Measurements from ENCODE around the gene ARHGEF7. TPM values are rescaled to one million over a fixed set of nuclear protein-coding genes. Genes with fewer than 3 reads are reported as not detected.

The ARHGEF7 gene
- total RNA-seq, 1 donor from 2014 or later = 64.6 TPM

- Mint-ChIP-seq H3K27ac (peak overlapping the region; percentile 66), H3K27me3 (ENCODE audit: insufficient read depth, low read depth) (peaks cover 4% of the 10 kb centered on the region), H3K36me3 (peaks cover 10% of the 10 kb centered on the region), H3K4me1 (peaks cover 4% of the 10 kb centered on the region), H3K9me3 (peaks cover 13% of the 10 kb centered on the region), H3K4me3 (no peak overlapping the region)
- Histone ChIP-seq H3K27me3 (no peaks in the 10 kb centered on the region), H3K4me1 (no peaks in the 10 kb centered on the region), H3K79me2 (ENCODE audit: low read depth) (no peaks in the 10 kb centered on the region), H3K9me3 (ENCODE audit: low read depth) (no peaks in the 10 kb centered on the region), H4K20me1 (ENCODE audit: low read depth) (no peaks in the 10 kb centered on the region), H3F3A (ENCODE audit: low read depth) (no peaks in the 10 kb centered on the region), H3K4me3 (no peak overlapping the region), H3K36me3 (no peaks in the 10 kb centered on the region), H3K4me2 (no peak overlapping the region), H2AFZ (replicated peaks) (no peak overlapping the region), H3K27ac (no peak overlapping the region), H3K9ac (no peak overlapping the region)
- DNase-seq (ENCODE audit: low spot score) = no peak
- TF ChIP-seq EZH2 (IDR thresholded peaks at IDR 0.05) = no peak
- no peak for TF ChIP-seq EZH2phosphoT487 (IDR thresholded peaks at IDR 0.05)
- no peak for TF ChIP-seq CTCF (IDR thresholded peaks at IDR 0.05)
These were observed 202.6 kb downstream of the ARHGEF7 start for GRCh38 chr13:111317571-111318345.

- Histone ChIP-seq H3K9ac (no peak overlapping the region), H3K4me2 (no peak overlapping the region), H3F3A (ENCODE audit: low read depth) (no peaks in the 10 kb centered on the region), H4K20me1 (ENCODE audit: low read depth) (no peaks in the 10 kb centered on the region), H3K27me3 (no peaks in the 10 kb centered on the region), H3K79me2 (ENCODE audit: low read depth) (no peaks in the 10 kb centered on the region), H3K4me1 (no peaks in the 10 kb centered on the region), H2AFZ (replicated peaks) (no peak overlapping the region), H3K4me3 (no peak overlapping the region), H3K27ac (no peak overlapping the region), H3K9me3 (ENCODE audit: low read depth) (no peaks in the 10 kb centered on the region), H3K36me3 (no peaks in the 10 kb centered on the region)
- Mint-ChIP-seq H3K36me3 (peaks cover 5% of the 10 kb centered on the region), H3K27ac (no peak overlapping the region), H3K27me3 (ENCODE audit: insufficient read depth, low read depth) (peaks cover 5% of the 10 kb centered on the region), H3K4me3 (no peak overlapping the region), H3K4me1 (peaks cover 4% of the 10 kb centered on the region), H3K9me3 (peaks cover 7% of the 10 kb centered on the region)
- DNase-seq (ENCODE audit: low spot score) = no peak
- TF ChIP-seq EZH2phosphoT487 (IDR thresholded peaks at IDR 0.05) (no peak), CTCF (IDR thresholded peaks at IDR 0.05) (no peak)
These were observed 203.3 kb downstream of the ARHGEF7 start for GRCh38 chr13:111318386-111318785.

GRCh38 chr13:111319521-111319920, 204.4 kb downstream of the ARHGEF7 start:
- TF ChIP-seq EZH2phosphoT487 (IDR thresholded peaks at IDR 0.05) (no peak), CTCF (IDR thresholded peaks at IDR 0.05) (no peak), EZH2 (IDR thresholded peaks at IDR 0.05) (no peak)
- no peak overlapping the region for H3K4me3 Mint-ChIP-seq
- Histone ChIP-seq H3K9ac (no peak overlapping the region), H3K27ac (no peak overlapping the region), H3F3A (ENCODE audit: low read depth) (no peaks in the 10 kb centered on the region), H3K4me2 (no peak overlapping the region), H3K9me3 (ENCODE audit: low read depth) (no peaks in the 10 kb centered on the region), H4K20me1 (ENCODE audit: low read depth) (no peaks in the 10 kb centered on the region), H3K4me1 (no peaks in the 10 kb centered on the region), H3K36me3 (no peaks in the 10 kb centered on the region), H3K79me2 (ENCODE audit: low read depth) (no peaks in the 10 kb centered on the region), H3K27me3 (no peaks in the 10 kb centered on the region), H3K4me3 (no peak overlapping the region), H2AFZ (replicated peaks) (no peak overlapping the region)
- H3K9me3 Mint-ChIP-seq = peaks cover 2% of the 10 kb centered on the region
- peaks cover 4% of the 10 kb centered on the region for H3K4me1 Mint-ChIP-seq
- peaks cover 10% of the 10 kb centered on the region for H3K27me3 Mint-ChIP-seq (ENCODE audit: insufficient read depth, low read depth)
- H3K27ac Mint-ChIP-seq = peak overlapping the region; percentile 34
- H3K36me3 Mint-ChIP-seq = peaks cover 4% of the 10 kb centered on the region
- DNase-seq (ENCODE audit: low spot score) = no peak

Measured in neural progenitor cell (in vitro differentiated cells).